Measurements from ENCODE around the gene TTPAL. TPM values are rescaled to one million over a fixed set of nuclear protein-coding genes. Genes with fewer than 3 reads are reported as not detected.

TTPAL gene
- total RNA-seq, 1 donor from 2014 or later: 16.5 TPM

- Mint-ChIP-seq H3K27ac (ENCODE audit: unreplicated experiment) (no peak overlapping the region), H3K9me3 (ENCODE audit: low read depth) (no peaks in the 10 kb centered on the region), H3K27me3 (ENCODE audit: low read depth) (no peaks in the 10 kb centered on the region), H3K4me1 (ENCODE audit: low read depth) (peaks cover 5% of the 10 kb centered on the region), H3K36me3 (ENCODE audit: low read depth) (peaks cover 23% of the 10 kb centered on the region), H3K4me3 (ENCODE audit: unreplicated experiment) (no peak overlapping the region)
- DNase-seq (ENCODE audit: low spot score): no peak
- TF ChIP-seq CTCF (IDR thresholded peaks at IDR 0.05): no peak
Measured at GRCh38 chr20:44509762-44510161, 34.1 kb downstream of the TTPAL start.

- H3K9me3 Mint-ChIP-seq (ENCODE audit: low read depth): no peaks in the 10 kb centered on the region
- peaks cover 14% of the 10 kb centered on the region for H3K36me3 Mint-ChIP-seq (ENCODE audit: low read depth)
- H3K4me1 Mint-ChIP-seq (ENCODE audit: low read depth): peaks cover 17% of the 10 kb centered on the region
- H3K27ac Mint-ChIP-seq (ENCODE audit: unreplicated experiment): no peak overlapping the region
- DNase-seq (ENCODE audit: low spot score): no peak
- TF ChIP-seq CTCF (IDR thresholded peaks at IDR 0.05): no peak
- no peaks in the 10 kb centered on the region for H3K27me3 Mint-ChIP-seq (ENCODE audit: low read depth)
- H3K4me3 Mint-ChIP-seq (ENCODE audit: unreplicated experiment): no peak overlapping the region
Measured at GRCh38 chr20:44513871-44514270, 38.2 kb downstream of the TTPAL start.

- Mint-ChIP-seq H3K4me3 (ENCODE audit: unreplicated experiment) (no peak overlapping the region), H3K9me3 (ENCODE audit: low read depth) (no peaks in the 10 kb centered on the region), H3K36me3 (ENCODE audit: low read depth) (peaks cover 5% of the 10 kb centered on the region), H3K27me3 (ENCODE audit: low read depth) (no peaks in the 10 kb centered on the region), H3K27ac (ENCODE audit: unreplicated experiment) (no peak overlapping the region), H3K4me1 (ENCODE audit: low read depth) (peaks cover 43% of the 10 kb centered on the region)
- TF ChIP-seq CTCF (IDR thresholded peaks at IDR 0.05): no peak
- DNase-seq (ENCODE audit: low spot score): no peak
Measured at GRCh38 chr20:44516491-44516890, 40.8 kb downstream of the TTPAL start.

DNA sequence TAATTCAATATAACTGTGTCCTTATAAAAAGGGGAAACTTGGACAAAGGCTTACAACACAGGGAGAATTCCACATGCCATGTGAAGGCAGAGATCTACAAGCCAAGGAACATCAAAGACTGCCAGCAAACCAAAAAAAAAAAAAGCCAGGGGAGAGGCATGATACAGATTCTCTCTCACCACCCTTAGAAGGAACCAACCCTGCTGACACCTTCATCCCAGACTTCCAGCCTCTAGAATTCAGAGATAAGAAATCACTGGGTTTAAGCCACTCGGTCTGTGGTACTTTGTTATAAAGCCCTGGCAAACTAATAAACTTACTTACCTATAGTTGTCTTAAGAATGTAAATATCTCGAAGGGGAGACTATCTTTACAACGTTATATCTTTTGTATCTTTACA, 41.8 kb downstream of the TTPAL start:
- TF ChIP-seq CTCF (IDR thresholded peaks at IDR 0.05): no peak
- H3K4me3 Mint-ChIP-seq (ENCODE audit: unreplicated experiment): no peak overlapping the region
- H3K9me3 Mint-ChIP-seq (ENCODE audit: low read depth): no peaks in the 10 kb centered on the region
- peaks cover 4% of the 10 kb centered on the region for H3K36me3 Mint-ChIP-seq (ENCODE audit: low read depth)
- H3K4me1 Mint-ChIP-seq (ENCODE audit: low read depth): peaks cover 49% of the 10 kb centered on the region
- H3K27me3 Mint-ChIP-seq (ENCODE audit: low read depth): no peaks in the 10 kb centered on the region
- no peak for DNase-seq (ENCODE audit: low spot score)
- no peak overlapping the region for H3K27ac Mint-ChIP-seq (ENCODE audit: unreplicated experiment)

GRCh38 chr20:44518248-44518647, 42.6 kb downstream of the TTPAL start:
- Mint-ChIP-seq H3K27ac (ENCODE audit: unreplicated experiment) (no peak overlapping the region), H3K4me3 (ENCODE audit: unreplicated experiment) (no peak overlapping the region), H3K4me1 (ENCODE audit: low read depth) (peaks cover 53% of the 10 kb centered on the region), H3K9me3 (ENCODE audit: low read depth) (no peaks in the 10 kb centered on the region), H3K36me3 (ENCODE audit: low read depth) (no peaks in the 10 kb centered on the region), H3K27me3 (ENCODE audit: low read depth) (no peaks in the 10 kb centered on the region)
- TF ChIP-seq CTCF (IDR thresholded peaks at IDR 0.05): no peak
- no peak for DNase-seq (ENCODE audit: low spot score)

Measured in chondrocyte (in vitro differentiated cells).